Esophagus squamous epithelium (tissue), 5 donors: Measurements from ENCODE around the gene CD248. TPM values are rescaled to one million over a fixed set of nuclear protein-coding genes. Genes with fewer than 3 reads are reported as not detected.
A peak's percentile ranks its signal among the peaks of the same experiment; 100 is the strongest.

Experiments used
- DNase-seq: peaks from one replicate; lab custom pipeline; 2025; lab: John Stamatoyannopoulos, UW
- H3K27ac ChIP-seq, 4 donors: fragments of 200-600 bp; sonication (generic); one replicate each; pipeline ENCODE4 v1.5.1; 2016 to 2019; ENCODE audit warnings: mild to moderate bottlenecking in 1 of 4
- H3K27me3 ChIP-seq, 4 donors: fragments of 200-600 bp; sonication (generic); 1 replicate in 3 of 4; 2 replicates in 1 of 4; pipeline versions ENCODE4 v1.5.1 to v1.6.0; 2017 to 2021; ENCODE audit warnings: antibody characterized with exemption in 1 of 4
- H3K36me3 ChIP-seq, 3 donors: fragments of 200-600 bp; sonication (generic); one replicate each; pipeline ENCODE4 v1.5.1; 2016 to 2019
- H3K4me1 ChIP-seq, 3 donors: fragments of 200-600 bp; sonication (generic); one replicate each; pipeline ENCODE4 v1.5.1; 2017 to 2019
- H3K4me3 ChIP-seq, 4 donors: fragments of 200-600 bp; sonication (generic); 1 replicate in 3 of 4; 2 replicates in 1 of 4; pipeline ENCODE4 v1.5.1; 2016 to 2019; ENCODE audit warnings: mild to moderate bottlenecking in 2 of 4, moderate library complexity in 1 of 4
- H3K9me3 ChIP-seq, 3 donors: fragments of 200-600 bp; sonication (generic); one replicate each; pipeline ENCODE4 v1.5.1; 2016 to 2019
- CTCF ChIP-seq, 6 experiments: fragments of 450-650 bp in 4 of 6; fragments of 200-600 bp in 2 of 6; sonication (generic) in 2 of 6; IDR thresholded peaks; one replicate each; pipeline ENCODE4 v1.5.1; 2016 to 2019; ENCODE audit warnings: antibody characterized with exemption in 6 of 6, mild to moderate bottlenecking in 4 of 6, moderate library complexity in 4 of 6
- POLR2A ChIP-seq, 4 donors: fragments of 450-650 bp; IDR thresholded peaks; one replicate each; pipeline ENCODE4 v1.6.1; 2017; ENCODE audit warnings: antibody characterized with exemption in 4 of 4, mild to moderate bottlenecking in 4 of 4, moderate library complexity in 3 of 4
- WGBS, 2 donors: methylation state at CpG; one replicate each; pipeline ENCODE4 v1.1.5; 2018; 5-methylcytosine and 5-hydroxymethylcytosine counted together
- intact Hi-C: fragments of 100-400 bp; cut with DNase I; formaldehyde crosslinking; loops from one replicate; pipeline ENCODE4 v1.15.0; 2022
- total RNA-seq, 4 donors: library from RNA; depleted of rRNA; stranded (reverse); fragments of >200 nt; gene quantifications; one replicate each; pipeline ENCODE4 v1.1.0, GENCODE V29; 2016
- donor health status: DM: yes; HTN: yes; CAD: no.

Gene CD248
- total RNA-seq, 4 donors from 2014 or later: 1.9 to 13.2 (median 6.1) TPM

GRCh38 chr11:66317322-66317722, 478 bp upstream of the CD248 start:
- peaks cover 0 to 32% (median 0%) of the 10 kb centered on the region in 4 donors for H3K27me3 ChIP-seq
- H3K36me3 ChIP-seq: no peaks in the 10 kb centered on the region
- H3K4me3 ChIP-seq: peak overlapping the region in 3 of 4 donors; percentile 56 to 68 (median 63)
- TF ChIP-seq POLR2A (IDR thresholded peaks at IDR 0.05): no peak
- no peak for TF ChIP-seq CTCF (IDR thresholded peaks at IDR 0.05)
- peak overlapping the region; percentile 61 to 92 (median 84) for H3K27ac ChIP-seq
- DNase-seq: no peak
- H3K4me1 ChIP-seq: peaks cover 44 to 77% (median 56%) of the 10 kb centered on the region in 3 donors
- no peaks in the 10 kb centered on the region for H3K9me3 ChIP-seq
- WGBS, 2 donors: 42 to 80% methylated on average over 1 to 11 of the region's 14 CpGs
- intact Hi-C loops: no loop called here

- H3K27ac ChIP-seq: peak overlapping the region; percentile 61 to 92 (median 89)
- TF ChIP-seq POLR2A (IDR thresholded peaks at IDR 0.05): no peak
- TF ChIP-seq CTCF (IDR thresholded peaks at IDR 0.05): no peak
- no peaks in the 10 kb centered on the region for H3K9me3 ChIP-seq
- H3K4me1 ChIP-seq: peaks cover 44 to 83% (median 56%) of the 10 kb centered on the region in 3 donors
- DNase-seq: no peak
- WGBS, 2 donors: 74% methylated on average over 19 of the region's 52 CpGs; no CpG with 5 or more reads in 1 of the 2 donors
- H3K4me3 ChIP-seq: peak overlapping the region; percentile 21 to 68 (median 60)
- peaks cover 0 to 32% (median 0%) of the 10 kb centered on the region in 4 donors for H3K27me3 ChIP-seq
- intact Hi-C loops: no loop called here
- no peaks in the 10 kb centered on the region for H3K36me3 ChIP-seq
These were observed 678 bp downstream of the CD248 start for GRCh38 chr11:66315921-66316811.

GRCh38 chr11:66315498-66315885, 1.4 kb downstream of the CD248 start:
- TF ChIP-seq POLR2A (IDR thresholded peaks at IDR 0.05) (no peak), CTCF (IDR thresholded peaks at IDR 0.05) (no peak)
- Histone ChIP-seq H3K4me3 (peak overlapping the region; percentile 6 to 68 (median 60)), H3K27me3 (peaks cover 0 to 32% (median 0%) of the 10 kb centered on the region in 4 donors), H3K9me3 (no peaks in the 10 kb centered on the region), H3K27ac (peak overlapping the region; percentile 83 to 92 (median 89)), H3K4me1 (peaks cover 44 to 83% (median 56%) of the 10 kb centered on the region in 3 donors), H3K36me3 (no peaks in the 10 kb centered on the region)
- no peak for DNase-seq
- intact Hi-C loops: no loop called here
- WGBS, 2 donors: 82 to 86% methylated on average over 10 to 14 of the region's 14 CpGs

GRCh38 chr11:66314561-66315497, 2.0 kb downstream of the CD248 start:
- Histone ChIP-seq H3K27ac (peak overlapping the region; percentile 83 to 92 (median 89)), H3K4me3 (peak overlapping the region in 3 of 4 donors; percentile 56 to 68 (median 63)), H3K9me3 (no peaks in the 10 kb centered on the region), H3K36me3 (no peaks in the 10 kb centered on the region), H3K4me1 (peaks cover 44 to 83% (median 56%) of the 10 kb centered on the region in 3 donors), H3K27me3 (peaks cover 0 to 32% (median 0%) of the 10 kb centered on the region in 4 donors)
- TF ChIP-seq POLR2A (IDR thresholded peaks at IDR 0.05) (no peak), CTCF (IDR thresholded peaks at IDR 0.05) (no peak)
- intact Hi-C loops: no loop called here
- WGBS, 2 donors: 73 to 83% methylated on average over 4 to 7 of the region's 17 CpGs
- DNase-seq: no peak
